Stimulated activated CD4-positive, alpha-beta T cell treated with anti-CD3 and anti-CD28 coated beads, TNF-alpha, amount 100 ng/mL, for 24 hours (primary cell): ENCODE measurements around the gene CYBC1.

ENCODE experiments used
- DNase-seq, 3 experiments: peaks; one replicate each; pipeline ENCODE4 v3.0.0-alpha.2; 2020; ENCODE audit warnings: low read depth in 3 of 3

Gene CYBC1

DNA sequence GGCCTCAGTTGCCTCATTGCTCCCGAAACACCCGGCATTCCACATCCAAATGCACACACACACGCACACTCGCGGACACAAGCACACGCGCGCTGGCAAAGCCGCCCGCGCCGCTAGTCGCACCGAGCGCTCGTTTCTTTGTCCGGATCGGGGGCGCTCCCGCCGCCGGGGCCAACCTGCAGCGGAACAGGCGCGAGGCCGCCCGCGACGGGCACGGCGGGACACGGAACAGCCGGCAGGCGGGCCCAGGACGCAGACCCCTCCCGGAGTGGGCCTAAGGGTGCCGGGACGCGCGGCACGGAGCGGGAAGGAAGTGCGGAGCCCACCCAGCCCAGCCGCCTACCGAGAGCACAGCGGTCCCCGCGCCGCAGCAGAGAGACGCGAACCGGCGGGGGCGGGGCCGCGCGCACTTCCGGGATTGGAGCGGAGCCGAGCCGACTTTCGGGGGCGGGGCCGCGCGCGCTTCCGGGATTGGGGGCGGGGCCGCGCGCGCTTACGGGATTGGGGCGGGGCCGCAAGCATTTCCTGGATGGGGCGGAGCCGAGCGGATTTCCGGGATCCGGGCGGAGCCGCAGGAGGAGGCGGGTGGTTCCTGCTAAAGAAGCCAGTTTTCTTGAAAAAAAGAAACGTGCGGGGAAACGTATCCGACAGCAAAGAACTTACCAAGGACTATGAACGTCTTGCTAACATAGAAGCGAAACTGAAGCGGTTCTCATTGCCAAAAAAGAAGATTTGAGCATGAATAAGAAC, at the start of gene CYBC1:
TSS of gene CYBC1 (minus strand) at position 396 of the 750 bp plus-strand sequence. CDS start 1,498 bp downstream, outside the sequence.
- DNase-seq: peak; percentile 85 to 94 (median 93)

DNA sequence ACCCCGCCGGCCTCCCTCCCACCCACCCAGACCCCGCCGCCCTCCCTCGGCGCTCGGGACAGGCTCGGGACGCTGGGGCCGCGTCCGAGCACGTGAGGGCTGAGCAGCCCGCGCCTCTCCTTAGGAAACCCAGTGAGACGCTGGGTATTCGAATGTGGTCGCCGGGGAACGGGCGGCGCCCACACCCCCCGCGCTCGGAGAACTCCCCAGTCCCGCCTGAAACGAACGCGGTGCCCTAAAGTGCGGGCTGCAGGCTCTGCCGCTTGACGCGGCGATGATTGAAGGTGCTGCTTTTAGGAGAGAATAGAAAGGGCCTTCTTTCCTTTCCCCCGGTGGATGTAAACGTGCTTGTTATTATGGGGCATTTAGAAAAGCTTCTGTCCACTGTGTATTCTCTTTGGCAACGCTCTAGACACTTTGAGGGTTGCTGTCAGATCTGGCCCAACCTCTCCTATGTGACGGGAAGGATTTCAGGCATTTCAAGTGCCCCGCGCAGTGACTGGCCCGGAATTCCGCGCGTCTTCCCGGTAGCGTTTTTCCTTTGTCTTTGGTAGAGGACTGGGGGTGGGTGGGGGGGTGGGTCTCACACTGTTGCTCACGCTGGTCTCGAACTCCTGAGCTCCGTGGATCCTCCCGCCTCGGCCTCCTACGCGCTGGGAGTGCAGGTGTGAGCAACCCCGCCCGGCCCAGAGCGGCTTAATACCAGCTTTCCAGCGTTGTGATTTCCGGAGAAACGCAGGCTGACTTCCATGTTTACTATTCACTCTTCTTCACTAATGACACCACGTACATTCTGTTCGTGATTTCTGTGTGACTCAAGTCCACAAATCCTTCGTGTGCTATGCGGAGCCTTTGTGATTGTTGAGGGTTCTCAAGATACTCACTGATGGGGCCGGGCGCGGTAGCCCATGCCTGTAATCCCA, 47.2 kb upstream of the CYBC1 start:
- DNase-seq: no peak

DNA sequence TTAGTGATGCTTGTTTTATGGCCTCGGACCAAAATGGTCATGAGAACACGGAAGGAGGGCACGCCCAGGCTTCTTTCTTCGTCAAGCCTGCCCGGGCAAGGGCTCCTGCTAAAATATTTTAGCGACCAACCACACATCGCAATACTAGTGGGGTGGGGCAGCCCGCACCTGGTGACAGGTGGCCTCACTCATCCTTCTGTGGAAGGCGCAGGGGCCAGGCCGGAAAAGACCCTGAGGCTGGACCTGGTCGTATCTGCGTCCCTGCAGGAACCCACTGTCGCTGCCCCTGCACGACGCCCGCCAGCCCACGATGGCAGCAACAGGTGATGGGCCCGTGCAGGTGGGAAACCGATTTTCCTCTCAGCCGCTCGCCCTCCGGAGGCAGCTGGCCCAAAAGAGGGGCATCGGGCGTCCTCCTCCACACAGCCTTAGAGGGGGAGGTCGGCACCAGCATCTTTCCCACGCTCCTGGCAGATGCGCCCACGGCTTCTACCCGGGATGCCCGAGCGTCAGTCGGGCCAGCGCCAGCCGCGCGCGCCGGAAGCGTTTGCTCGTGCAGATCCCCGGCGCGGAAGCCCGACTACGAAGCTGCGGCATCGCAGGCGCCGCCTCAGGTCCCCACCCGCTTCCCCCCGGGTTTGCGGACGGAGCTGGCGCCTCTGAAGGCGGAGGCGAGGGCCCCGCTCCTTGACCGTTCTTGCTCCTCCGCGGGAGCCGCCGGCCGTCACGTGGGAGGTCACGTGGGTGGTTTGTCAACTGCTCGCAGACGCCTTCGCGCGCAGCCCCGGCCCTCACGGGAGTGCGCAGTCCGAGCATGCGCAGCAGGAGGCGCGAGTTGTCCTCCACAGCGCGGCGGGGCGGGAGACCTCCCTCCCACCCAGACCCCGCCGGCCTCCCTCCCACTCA, 46.2 kb upstream of the CYBC1 start:
- peak; percentile 78 to 91 (median 80) for DNase-seq

DNA sequence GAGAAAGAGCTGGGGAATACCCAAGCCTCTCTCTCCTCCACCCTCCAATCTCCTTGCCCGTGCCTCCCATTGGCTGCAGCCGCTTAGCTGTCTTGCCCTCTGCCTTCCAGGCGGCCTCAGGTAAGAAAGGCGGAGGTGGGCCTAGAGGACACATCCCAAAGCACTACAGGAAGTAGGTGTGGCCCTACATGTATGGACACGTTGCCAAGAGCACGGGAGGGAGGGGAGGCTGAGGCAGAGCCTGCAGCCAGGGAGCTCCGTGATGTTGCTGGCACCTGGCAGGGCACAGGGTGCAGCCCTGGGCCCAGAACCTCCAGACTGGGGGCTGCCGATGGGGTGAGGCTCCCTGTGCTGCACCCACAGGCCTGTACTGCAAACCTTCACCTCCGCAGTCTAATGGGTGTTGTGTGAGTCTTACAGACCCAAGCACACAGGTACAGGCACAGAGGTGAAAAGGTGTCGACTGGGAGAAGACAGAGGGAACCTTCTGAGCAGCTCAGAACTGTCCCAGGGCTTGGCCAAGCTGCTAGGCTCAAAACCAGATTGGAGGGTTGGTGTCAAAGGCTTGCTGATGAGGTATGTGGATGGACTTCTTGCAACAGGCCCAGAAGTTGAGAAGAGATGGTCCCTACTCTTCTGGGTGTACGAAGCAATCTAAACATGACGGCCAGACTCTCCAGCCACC, 45.4 kb upstream of the CYBC1 start:
- no peak for DNase-seq

DNA sequence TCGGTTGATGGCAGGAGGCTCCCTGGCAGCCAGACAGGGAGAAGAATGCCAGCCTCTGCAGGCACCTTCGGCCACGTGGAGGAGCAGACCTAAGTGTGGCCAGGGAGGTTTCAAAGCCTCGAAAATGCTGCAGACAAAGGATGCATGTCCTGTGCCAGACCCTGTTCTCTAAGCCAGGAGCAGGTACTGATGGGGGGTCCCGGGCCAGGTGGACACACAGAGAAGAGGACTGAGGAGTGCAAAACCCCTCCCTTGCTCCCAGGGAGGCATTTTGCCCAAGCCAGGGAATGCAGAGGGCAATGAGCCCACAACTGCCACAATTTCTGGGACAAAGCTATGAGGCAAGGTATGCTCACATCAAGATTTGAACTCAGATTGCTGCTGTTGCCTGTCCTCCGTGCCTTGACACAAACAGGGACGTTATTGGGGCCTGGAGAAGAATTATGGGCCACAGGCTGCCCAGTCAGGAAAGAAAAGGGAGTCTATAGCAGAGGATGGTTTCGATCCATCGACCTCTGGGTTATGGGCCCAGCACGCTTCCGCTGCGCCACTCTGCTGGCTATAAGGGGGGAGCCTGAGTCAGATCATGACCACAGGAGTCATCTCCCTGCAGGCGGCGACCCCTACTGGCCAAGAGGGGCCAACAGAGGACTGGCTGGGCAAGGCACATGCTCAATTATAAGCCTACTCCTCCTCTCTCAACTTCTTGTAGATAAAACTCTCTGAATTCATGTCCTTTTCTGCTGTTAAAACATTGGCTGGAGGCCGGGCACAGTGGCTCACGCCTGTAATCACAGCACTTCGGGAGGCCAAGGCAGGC, 43.9 kb upstream of the CYBC1 start:
- DNase-seq: peak; percentile 76 to 81 (median 77)

DNA sequence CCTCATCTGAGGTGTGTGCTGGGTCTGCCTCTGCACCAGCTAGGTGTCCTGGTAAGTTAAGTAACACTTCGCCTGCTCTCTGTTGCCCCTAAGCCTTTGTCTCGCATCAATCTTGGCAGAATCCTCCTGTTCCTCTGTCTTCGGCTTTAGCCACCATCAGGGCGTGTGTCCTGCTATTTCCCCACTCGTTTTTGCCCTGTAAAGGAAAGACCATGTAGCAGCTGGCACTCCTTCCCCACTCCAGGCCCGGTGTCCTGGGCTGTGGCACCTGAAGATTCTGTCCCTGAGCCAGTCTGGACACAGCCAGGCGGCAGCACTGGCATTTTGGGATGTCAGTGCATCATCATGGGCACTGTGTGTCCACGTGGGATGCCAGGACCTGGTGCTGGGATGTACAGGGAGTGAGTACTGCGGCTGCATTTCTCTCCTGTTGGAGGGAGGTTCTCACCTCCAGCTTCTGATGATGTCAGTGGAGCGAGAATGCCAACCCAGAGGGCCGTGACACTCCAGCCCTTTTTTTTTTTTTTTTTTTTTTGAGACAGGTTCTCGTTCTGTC, 42.8 kb upstream of the CYBC1 start:
- no peak for DNase-seq

DNA sequence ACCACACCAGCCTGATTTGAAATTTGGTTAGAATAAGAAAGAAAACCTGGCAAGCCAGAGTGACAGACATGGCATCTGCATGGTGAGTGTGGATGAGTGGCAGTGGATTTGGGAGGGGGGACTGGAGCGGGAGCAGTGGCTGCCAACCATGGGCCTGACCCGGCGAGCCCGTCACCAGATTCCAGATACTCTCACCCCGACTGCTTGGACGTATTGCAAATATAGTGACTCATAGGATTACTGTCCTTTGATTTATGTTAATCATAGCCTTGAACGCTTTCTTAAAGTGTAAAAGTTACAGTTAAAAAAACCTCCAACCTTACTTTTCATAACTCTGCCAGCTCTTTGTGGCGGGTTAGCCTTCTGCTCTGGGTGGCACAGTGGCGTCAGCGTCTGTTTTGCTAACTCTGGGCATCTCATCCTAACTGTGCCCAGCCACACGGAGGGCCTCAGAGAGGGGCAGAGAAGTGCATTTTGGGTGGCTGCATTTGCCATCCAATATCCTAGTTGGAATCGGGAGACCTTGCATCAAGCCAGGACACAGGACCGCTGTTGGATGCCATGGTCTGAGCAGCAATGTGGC, 42.2 kb upstream of the CYBC1 start:
- DNase-seq: no peak

DNA sequence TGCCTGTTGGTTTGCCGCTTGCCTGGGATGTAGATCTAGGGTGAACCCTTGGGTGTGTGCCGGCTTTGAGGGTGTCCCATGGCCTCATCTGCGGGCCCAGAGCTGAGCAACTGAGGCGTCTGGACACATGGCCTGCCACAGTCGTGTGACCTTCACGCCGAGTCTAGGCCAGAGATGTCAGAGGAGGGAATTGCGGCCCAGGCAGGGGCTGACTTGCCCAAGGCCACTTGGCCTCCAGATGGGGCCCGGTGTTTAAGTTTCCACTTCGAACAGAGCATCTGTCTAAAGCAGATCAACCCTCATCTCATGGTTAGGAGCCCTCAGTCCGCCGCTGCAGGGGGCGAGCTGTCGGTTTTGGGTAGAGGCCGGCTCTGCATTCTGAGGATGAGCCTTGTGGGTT, 41.0 kb upstream of the CYBC1 start:
- DNase-seq: no peak

DNA sequence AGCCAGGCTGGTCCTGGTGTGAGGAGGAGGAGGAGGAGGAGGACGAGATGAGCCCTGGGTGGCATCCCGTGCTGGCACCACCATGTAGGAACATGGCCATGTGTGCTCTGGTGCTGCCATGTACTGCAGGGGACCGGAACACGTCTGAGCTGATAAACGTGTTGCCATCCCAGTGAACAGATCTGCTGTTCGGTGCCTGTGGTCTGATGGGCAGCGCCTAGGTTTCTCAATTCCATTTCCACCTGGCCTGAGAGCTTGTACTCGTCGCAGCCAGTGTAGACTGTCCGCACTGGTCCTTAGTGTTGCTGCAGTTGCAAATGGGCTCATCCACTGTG, 40.6 kb upstream of the CYBC1 start:
- DNase-seq: no peak

DNA sequence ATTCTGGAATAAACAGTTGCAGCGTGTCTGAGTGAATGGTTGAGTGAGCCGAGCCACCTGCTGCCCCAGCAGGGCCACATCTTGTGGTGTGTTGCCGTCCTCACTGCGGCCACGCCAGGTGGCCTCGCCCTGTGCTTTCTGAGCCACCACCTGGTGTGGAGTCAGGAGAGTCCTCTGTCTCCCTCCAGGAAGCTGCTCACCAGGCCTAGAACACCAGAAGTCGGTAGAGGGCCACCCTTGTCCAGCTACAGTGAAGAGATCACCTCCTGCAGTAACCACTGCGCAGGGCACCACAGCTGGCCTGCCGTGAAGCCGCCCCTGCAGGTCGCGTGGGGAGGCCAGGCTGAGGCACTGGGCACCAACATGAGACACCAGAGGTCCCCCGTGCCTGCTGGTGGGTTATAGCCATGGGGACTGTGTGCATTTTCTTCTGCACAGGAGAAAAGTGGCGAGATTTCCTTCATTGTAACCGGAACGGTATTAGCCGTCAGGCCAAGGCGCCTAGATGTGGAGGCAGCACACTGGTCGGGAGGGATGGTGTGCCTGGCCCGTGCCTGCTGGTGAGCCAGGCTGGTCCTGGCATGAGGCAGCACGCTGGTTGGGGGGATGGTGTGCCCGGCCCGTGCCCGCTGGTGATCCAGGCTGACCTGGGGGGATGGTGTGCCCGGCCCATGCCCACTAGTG, 40.1 kb upstream of the CYBC1 start:
- no peak for DNase-seq

DNA sequence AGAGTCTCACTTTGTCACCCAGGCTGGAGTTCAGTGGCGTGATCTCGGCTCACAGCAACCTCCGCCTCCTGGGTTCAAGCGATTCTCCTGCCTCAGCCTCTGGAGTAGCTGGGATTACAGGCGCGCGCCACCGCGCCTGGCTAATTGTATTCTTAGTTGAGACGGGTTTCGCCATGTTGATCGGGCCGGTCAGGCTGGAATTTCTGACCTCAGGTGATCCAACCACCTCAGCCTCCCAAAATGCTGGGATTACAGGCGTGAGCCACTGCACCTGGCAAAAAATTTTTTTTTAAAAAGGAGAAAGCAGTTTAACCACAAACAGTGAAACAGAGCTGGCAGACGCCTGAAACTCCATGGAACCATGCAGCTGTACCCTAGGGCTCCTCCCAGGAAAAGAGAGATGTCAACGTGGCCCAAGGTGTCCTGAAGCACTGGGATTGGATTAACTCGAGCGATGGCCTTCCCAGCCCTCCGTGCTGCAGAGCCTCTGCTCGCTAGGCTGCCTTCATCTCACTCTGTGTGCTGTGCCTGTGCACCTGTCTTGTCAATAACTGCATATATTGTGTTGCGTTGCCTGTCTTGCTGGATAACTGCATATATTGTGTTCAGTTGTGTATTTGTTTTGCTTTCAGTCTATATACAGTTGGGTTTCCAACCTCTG, 39.4 kb upstream of the CYBC1 start:
- no peak for DNase-seq

DNA sequence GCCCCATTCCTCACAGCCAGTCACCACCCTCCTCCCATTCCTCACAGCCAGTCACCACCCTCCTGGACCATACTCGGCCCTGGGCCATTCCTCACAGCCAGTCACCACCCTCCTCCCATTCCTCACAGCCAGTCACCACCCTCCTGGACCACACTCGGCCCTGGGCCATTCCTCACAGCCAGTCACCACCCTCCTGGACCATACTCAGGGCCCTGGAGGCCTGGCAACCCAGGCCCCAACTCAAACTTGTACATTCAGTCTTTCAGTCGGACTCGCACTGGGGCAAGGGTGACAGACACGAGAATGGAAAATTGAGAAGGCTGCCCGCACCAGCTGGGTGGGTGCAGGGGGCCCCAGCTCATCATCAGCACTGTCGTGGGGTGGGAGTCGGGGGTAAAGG, 38.6 kb upstream of the CYBC1 start:
- DNase-seq: no peak

DNA sequence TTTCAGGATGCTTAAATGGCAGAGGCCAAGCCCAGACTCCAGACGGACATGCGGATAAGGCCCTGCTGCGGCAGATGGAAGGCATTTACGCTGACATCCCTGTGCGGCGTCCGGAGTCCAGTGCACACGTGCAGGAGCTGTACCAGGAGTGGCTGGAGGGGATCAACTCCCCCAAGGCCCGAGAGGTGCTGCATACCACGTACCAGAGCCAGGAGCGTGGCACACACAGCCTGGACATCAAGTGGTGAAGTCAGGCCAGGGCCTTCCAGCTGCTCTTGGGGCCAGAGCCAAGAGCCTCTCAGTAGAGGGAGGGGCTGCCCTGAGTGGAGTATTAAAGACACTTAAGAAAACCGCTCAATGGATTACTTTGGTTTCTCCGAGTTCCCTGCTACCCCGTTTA, 37.4 kb upstream of the CYBC1 start:
- no peak for DNase-seq

DNA sequence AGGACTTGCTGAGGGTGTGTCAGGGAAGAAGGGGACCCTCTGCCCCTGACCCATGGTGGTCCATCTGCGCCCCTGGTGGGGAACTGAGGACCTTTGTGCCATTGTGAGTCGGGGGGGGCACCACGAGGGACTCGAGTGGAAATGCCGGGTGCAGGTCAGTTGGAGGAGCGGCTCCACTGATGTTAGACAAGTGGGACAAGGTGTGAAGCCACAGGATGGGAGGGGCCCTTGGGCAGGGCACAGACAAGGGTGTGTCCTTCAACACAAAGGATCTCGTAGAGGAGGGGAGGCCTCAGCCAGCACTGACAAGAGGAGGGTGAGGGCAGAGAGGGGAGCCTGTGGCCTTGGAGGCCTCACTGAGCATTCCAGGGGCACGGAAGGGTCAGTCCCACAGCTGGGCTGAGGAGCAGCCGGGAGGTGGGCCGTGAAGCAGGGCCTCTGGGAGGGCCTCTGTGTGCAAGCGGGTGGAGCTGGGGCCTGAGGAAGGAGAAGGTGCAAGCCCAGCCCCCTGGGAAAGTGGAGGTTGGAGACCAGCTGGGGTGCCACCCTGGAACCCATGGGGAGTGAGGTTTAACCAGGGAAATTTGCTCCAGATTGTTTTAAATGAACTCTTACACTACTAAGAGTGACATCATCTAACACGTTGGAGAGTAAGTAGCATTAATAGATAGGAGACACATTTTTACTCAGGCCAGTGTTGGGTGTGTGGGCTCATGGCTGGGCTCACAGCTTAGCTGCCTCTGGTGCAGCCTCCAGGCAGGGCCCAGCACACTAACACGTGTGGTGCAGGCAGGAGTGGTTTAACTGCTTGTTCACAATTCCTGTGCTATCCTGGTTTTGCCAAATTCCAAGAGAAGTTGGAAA, 35.9 kb upstream of the CYBC1 start:
- DNase-seq: no peak

DNA sequence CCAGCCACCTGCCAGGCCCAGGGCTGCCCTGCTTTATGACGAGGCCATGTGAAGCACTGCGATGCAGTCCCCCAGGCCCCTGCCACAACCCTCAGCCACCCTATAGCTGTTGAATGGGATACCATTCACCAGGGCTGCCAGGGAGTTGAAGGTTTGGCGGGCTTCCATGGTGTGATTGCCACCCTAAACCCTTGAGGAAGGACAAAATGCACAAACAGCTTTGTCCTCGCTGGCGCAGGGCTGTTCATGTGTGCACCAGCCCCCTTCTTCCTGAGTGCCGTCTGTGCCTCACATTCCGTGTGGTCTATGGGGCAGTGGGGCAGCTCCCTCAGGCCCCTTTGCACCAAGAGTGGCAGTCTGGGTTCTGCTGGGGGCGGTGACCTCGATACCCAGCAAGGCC, 33.3 kb upstream of the CYBC1 start:
- no peak for DNase-seq

DNA sequence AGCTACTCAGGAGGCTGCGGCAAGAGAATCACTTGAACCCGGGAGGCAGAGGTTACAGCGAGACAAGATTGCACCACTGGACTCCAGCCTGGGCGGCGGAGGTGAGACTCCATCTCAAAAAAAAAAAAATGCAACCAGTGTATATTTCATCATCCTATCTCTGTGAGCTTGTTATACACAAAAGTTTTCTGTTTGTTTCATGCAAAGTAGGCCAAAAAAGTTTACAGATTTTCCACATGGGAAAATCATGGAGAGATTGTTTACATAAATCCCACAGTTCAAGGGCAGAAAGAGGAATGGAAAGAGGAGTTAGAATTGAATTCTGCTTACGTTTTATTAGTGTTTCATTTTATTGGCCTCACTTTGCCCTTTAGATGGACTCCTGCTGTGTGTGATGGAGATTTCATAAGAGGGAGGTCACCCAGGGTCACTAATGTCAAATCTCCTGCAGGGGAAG, 32.7 kb upstream of the CYBC1 start:
- no peak for DNase-seq

DNA sequence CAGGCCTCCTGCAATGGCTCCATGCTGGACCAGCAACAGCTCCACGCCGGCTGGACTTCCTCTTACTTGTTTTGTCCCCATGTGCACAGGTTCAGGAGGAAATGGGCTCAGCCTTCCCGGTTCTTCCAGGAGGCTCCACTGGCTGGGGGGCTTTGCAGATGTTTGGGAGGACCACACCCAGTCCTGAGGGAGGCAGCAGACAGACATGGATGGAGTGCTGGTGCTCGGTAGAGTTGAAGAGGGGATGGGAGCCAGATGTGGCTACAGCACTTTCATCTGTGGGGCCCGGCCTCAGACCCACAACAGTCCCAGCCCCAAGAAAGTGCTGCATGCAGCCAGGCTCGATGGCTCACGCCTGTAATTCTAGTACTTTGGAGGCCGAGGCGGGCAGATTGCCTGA, 29.8 kb upstream of the CYBC1 start:
- DNase-seq: no peak

DNA sequence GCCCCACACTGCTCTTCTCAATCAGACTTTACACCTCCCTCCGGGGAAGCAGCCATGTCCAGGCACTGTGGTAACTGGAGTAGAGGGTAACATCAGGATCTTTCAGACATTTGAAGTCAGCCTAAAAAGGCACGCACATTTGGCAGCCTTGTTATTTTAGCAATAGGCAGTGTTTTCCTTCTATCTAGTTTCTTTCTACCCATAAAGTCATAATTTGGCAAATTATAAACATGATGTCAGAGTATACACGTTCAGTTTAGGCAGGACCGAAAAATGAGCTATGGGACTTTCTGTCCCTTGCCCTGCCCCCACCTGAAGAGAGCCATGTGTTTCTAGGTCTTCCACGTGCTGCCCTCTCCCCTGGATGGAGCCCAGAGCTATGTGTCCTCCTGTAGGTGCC, 29.1 kb upstream of the CYBC1 start:
- DNase-seq: no peak
